Spleen (tissue), 11 donors: Measurements from ENCODE around the gene KATNAL1. TPM values are rescaled to one million over a fixed set of nuclear protein-coding genes. Genes with fewer than 3 reads are reported as not detected.

Experiments used
- DNase-seq: peaks from one replicate; pipeline ENCODE4 v3.0.0-alpha.2; 2020
- H3K27ac ChIP-seq, 8 donors: fragments of 200-600 bp; sonication (generic) in 7 of 8; 1 replicate in 4 of 8; 2 replicates in 4 of 8; pipeline versions ENCODE4 v1.5.0 to v1.8.0; 2016 to 2021; ENCODE audit warnings: inconsistent platforms in 4 of 8, mild to moderate bottlenecking in 4 of 8, moderate library complexity in 1 of 8
- H3K27me3 ChIP-seq, 7 donors: fragments of 200-600 bp; sonication (generic) in 6 of 7; replicated peaks in 1 of 7; 1 replicate in 4 of 7; 2 replicates in 3 of 7; pipeline versions ENCODE4 v1.5.0 to v1.8.0; 2016 to 2021; ENCODE audit warnings: inconsistent platforms in 3 of 7, mild to moderate bottlenecking in 1 of 7
- H3K36me3 ChIP-seq, 6 donors: fragments of 200-600 bp; sonication (generic) in 5 of 6; 1 replicate in 4 of 6; 2 replicates in 2 of 6; pipeline versions ENCODE4 v1.5.0 to v1.8.0; 2016 to 2021; ENCODE audit warnings: inconsistent platforms in 2 of 6
- H3K4me1 ChIP-seq, 6 donors: fragments of 200-600 bp; sonication (generic) in 5 of 6; 1 replicate in 3 of 6; 2 replicates in 3 of 6; pipeline versions ENCODE4 v1.5.0 to v1.8.0; 2016 to 2021; ENCODE audit warnings: inconsistent platforms in 3 of 6
- H3K4me3 ChIP-seq, 8 donors: fragments of 200-600 bp; sonication (generic) in 7 of 8; 1 replicate in 4 of 8; 2 replicates in 4 of 8; pipeline versions ENCODE4 v1.5.0 to v1.8.0; 2016 to 2021; ENCODE audit warnings: inconsistent platforms in 4 of 8, mild to moderate bottlenecking in 4 of 8, moderate library complexity in 2 of 8
- H3K9me3 ChIP-seq, 8 donors: fragments of 200-600 bp; sonication (generic) in 7 of 8; 1 replicate in 4 of 8; 2 replicates in 4 of 8; pipeline versions ENCODE4 v1.5.0 to v1.8.0; 2016 to 2021; ENCODE audit warnings: inconsistent platforms in 4 of 8
- CTCF ChIP-seq, 11 experiments: fragments of 200-600 bp in 7 of 11; fragments of 450-650 bp in 4 of 11; sonication (generic) in 4 of 11; IDR thresholded peaks in 8 of 11; conservative IDR thresholded peaks in 3 of 11; 1 replicate in 7 of 11; 2 replicates in 4 of 11; pipeline versions ENCODE4 v1.4.0 to v1.8.0; 2016 to 2021; ENCODE audit warnings: antibody characterized with exemption in 11 of 11, inconsistent platforms in 4 of 11, mild to moderate bottlenecking in 1 of 11
- POLR2A ChIP-seq, 3 donors: fragments of 450-650 bp; IDR thresholded peaks; one replicate each; pipeline ENCODE4 v1.5.1; 2017; ENCODE audit warnings: antibody characterized with exemption in 3 of 3, mild to moderate bottlenecking in 1 of 3
- POLR2AphosphoS5 ChIP-seq, 3 donors: sonication (generic); formaldehyde crosslinking; IDR thresholded peaks; one replicate each; pipeline ENCODE4 v1.5.1; 2017; ENCODE audit warnings: antibody characterized with exemption in 3 of 3
- WGBS, 5 donors: extraction: QIAGEN DNeasy Blood & Tissue Kit in 3 of 5; methylation state at CpG; one replicate each; pipeline versions ENCODE4 v1.1.5 to v1.1.7; 2013 to 2018; 5-methylcytosine and 5-hydroxymethylcytosine counted together
- intact Hi-C: fragments of 100-400 bp; cut with DNase I; formaldehyde crosslinking; loops from one replicate; pipeline ENCODE4 v1.15.0; 2023; ENCODE audit warnings: low total_unique reads
- polyA plus RNA-seq, 3 donors: library from polyadenylated mRNA; stranded (reverse); fragments of 200-250 nt; gene quantifications; one replicate each; pipeline ENCODE4 v1.2.1, GENCODE V29; 2013
- total RNA-seq, 7 donors: library from RNA; depleted of rRNA in 3 of 7; stranded (reverse); fragments of >200 nt in 3 of 7; fragmentation: NEBNext Ultra II Directional in 4 of 7; extraction: Animal tissue kit (Norgen Biotek cat#: 25700) in 4 of 7; gene quantifications; one replicate each; pipeline versions ENCODE4 v1.1.0 to v1.2.1, GENCODE V29; 2016 to 2021
- donor health status: healthy with polysubstance abuse.
- donor health status: DM: no; HTN: no; CAD: no; lungs with moderate emphysema.
- donor health status: DM: no; HTN: no; CAD: no.
- donor health status: Bipolar disorder and iron deficiency.
- donor health status: healthy.
- donor health status: DM: no; HTN: no; CAD: no.
- donor health status: DM: yes; HTN: yes; CAD: no.

The KATNAL1 gene
- total and polyA plus RNA-seq, 10 donors: 0.78 to 17.6 (median 9.5) TPM

- TF ChIP-seq POLR2AphosphoS5 (IDR thresholded peaks at IDR 0.05): no peak
- TF ChIP-seq CTCF (IDR thresholded peaks at IDR 0.05 in 8 of 11, conservative IDR thresholded peaks at IDR 0.05 in 3 of 11): no peak
- no peak for TF ChIP-seq POLR2A (IDR thresholded peaks at IDR 0.05)
- no peak for DNase-seq
- 27 to 45% (median 37%) methylated on average over 3 of the region's 3 CpGs for WGBS, 5 donors
- Histone ChIP-seq H3K4me1 (peaks cover 0 to 47% (median 20%) of the 10 kb centered on the region in 6 donors), H3K27me3 (no peaks in the 10 kb centered on the region), H3K4me3 (no peak overlapping the region), H3K27ac (no peak overlapping the region), H3K36me3 (no peaks in the 10 kb centered on the region), H3K9me3 (no peaks in the 10 kb centered on the region)
- intact Hi-C loops: no loop called here
Measured at GRCh38 chr13:30313311-30313710, 6.0 kb upstream of the KATNAL1 start.

- no peak overlapping the region for H3K27ac ChIP-seq
- H3K4me3 ChIP-seq: no peak overlapping the region
- H3K36me3 ChIP-seq: no peaks in the 10 kb centered on the region
- intact Hi-C loops: no loop called here
- no peak for TF ChIP-seq POLR2AphosphoS5 (IDR thresholded peaks at IDR 0.05)
- no peak for TF ChIP-seq POLR2A (IDR thresholded peaks at IDR 0.05)
- TF ChIP-seq CTCF (IDR thresholded peaks at IDR 0.05 in 8 of 11, conservative IDR thresholded peaks at IDR 0.05 in 3 of 11): no peak
- H3K27me3 ChIP-seq: no peaks in the 10 kb centered on the region
- no peak for DNase-seq
- H3K4me1 ChIP-seq: peaks cover 3 to 51% (median 25%) of the 10 kb centered on the region in 6 donors
- WGBS, 5 donors: 31 to 90% (median 88%) methylated on average over 1 of the region's 1 CpG
- H3K9me3 ChIP-seq: no peaks in the 10 kb centered on the region
Measured at GRCh38 chr13:30312904-30313303, 5.6 kb upstream of the KATNAL1 start.

GRCh38 chr13:30308548-30308947 is 1.2 kb upstream of the KATNAL1 start:
- Histone ChIP-seq H3K36me3 (no peaks in the 10 kb centered on the region), H3K27me3 (no peaks in the 10 kb centered on the region), H3K9me3 (no peaks in the 10 kb centered on the region), H3K27ac (no peak overlapping the region), H3K4me3 (no peak overlapping the region), H3K4me1 (peaks cover 7 to 68% (median 45%) of the 10 kb centered on the region in 6 donors)
- TF ChIP-seq CTCF (IDR thresholded peaks at IDR 0.05 in 8 of 11, conservative IDR thresholded peaks at IDR 0.05 in 3 of 11): no peak
- no peak for TF ChIP-seq POLR2AphosphoS5 (IDR thresholded peaks at IDR 0.05)
- TF ChIP-seq POLR2A (IDR thresholded peaks at IDR 0.05): no peak
- intact Hi-C loops: no loop called here
- 45 to 58% (median 50%) methylated on average over 4 of the region's 4 CpGs for WGBS, 5 donors
- no peak for DNase-seq

GRCh38 chr13:30307971-30308290 is 580 bp upstream of the KATNAL1 start:
- TF ChIP-seq POLR2A (IDR thresholded peaks at IDR 0.05) (no peak), POLR2AphosphoS5 (IDR thresholded peaks at IDR 0.05) (no peak), CTCF (IDR thresholded peaks at IDR 0.05 in 8 of 11, conservative IDR thresholded peaks at IDR 0.05 in 3 of 11) (no peak)
- intact Hi-C loops: no loop called here
- 40 to 54% (median 41%) methylated on average over 8 of the region's 8 CpGs for WGBS, 5 donors
- peaks cover 10 to 68% (median 44%) of the 10 kb centered on the region in 6 donors for H3K4me1 ChIP-seq
- peak overlapping the region in 4 of 8 donors; percentile 92 to 94 (median 94) for H3K27ac ChIP-seq
- H3K9me3 ChIP-seq: no peaks in the 10 kb centered on the region
- H3K36me3 ChIP-seq: no peaks in the 10 kb centered on the region
- DNase-seq: no peak
- no peaks in the 10 kb centered on the region for H3K27me3 ChIP-seq
- peak overlapping the region; percentile 92 to 99 (median 97) for H3K4me3 ChIP-seq
